Stimulated activated CD4-positive, alpha-beta T cell treated with anti-CD3 and anti-CD28 coated beads, Interleukin-15, amount 100 ng/mL, for 48 hours (primary cell): ENCODE results near the gene PCSK5.
"Not testable (repeated sequence)": the region's sequence is repeated elsewhere in the genome, so short reads cannot be mapped to it uniquely, and the experiment has no call there.

ENCODE experiments used
- DNase-seq, 2 donors: peaks; one replicate each; pipeline ENCODE4 v3.0.0-alpha.2; 2020; ENCODE audit warnings: low read depth in 2 of 2

Gene PCSK5

DNA sequence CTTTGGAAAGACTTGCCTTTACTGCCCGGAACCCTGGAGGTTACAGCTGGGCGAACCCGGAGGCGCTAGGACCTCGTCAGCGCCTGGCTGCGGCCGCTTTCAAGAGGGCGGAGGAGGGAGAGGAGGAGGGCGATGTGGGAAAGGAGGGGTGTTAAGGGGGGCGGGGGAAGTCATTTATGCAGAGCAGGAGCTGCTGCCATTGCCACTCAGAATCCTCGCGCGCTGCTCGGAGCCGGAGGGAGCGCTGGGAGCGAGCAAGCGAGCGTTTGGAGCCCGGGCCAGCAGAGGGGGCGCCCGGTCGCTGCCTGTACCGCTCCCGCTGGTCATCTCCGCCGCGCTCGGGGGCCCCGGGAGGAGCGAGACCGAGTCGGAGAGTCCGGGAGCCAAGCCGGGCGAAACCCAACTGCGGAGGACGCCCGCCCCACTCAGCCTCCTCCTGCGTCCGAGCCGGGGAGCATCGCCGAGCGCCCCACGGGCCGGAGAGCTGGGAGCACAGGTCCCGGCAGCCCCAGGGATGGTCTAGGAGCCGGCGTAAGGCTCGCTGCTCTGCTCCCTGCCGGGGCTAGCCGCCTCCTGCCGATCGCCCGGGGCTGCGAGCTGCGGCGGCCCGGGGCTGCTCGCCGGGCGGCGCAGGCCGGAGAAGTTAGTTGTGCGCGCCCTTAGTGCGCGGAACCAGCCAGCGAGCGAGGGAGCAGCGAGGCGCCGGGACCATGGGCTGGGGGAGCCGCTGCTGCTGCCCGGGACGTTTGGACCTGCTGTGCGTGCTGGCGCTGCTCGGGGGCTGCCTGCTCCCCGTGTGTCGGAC, at the start of gene PCSK5:
Gene PCSK5, plus strand, starts transcription at position 202 of the 805 bp plus-strand sequence. Its CDS starts 509 bp downstream, at position 711.
- DNase-seq = peak; percentile 76 to 81

DNA sequence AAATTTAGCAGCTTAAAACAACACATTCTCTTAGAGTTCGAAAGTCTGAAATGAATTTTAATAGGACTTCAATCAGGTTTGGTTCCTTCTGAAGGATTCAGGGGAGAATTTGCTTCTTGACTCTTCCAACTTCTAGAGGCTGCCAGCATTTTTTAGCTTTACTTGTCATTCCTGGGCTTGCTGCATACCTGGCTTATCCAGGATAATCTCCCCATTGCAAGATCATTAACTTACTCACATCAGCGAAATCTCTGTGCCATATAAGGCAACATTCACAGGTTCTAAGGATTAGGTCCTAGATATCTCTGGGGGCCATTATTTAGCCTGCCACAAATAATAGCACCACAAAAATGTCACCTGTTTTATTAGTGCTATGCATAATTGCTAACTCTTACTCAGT, 46.2 kb upstream of the PCSK5 start:
- no peak for DNase-seq

DNA sequence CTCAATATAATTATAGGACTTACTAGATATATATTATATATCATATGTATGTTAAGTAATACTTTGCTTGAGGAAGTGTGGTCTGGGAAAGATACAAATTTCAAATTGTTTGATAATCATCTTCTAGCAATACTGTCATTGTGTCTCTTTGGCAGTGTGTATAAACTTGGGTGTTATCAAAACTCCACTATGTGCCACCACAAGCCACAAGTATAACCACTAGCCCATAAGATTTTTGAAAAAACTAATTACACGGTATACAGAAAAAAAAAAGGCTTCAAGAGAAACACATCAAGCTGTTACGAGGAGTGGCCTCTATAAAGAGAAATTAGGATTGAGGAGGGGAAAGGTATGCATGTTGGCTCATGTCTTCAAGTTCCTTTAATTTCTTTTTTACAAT, 44.7 kb upstream of the PCSK5 start:
- DNase-seq = no peak

DNA sequence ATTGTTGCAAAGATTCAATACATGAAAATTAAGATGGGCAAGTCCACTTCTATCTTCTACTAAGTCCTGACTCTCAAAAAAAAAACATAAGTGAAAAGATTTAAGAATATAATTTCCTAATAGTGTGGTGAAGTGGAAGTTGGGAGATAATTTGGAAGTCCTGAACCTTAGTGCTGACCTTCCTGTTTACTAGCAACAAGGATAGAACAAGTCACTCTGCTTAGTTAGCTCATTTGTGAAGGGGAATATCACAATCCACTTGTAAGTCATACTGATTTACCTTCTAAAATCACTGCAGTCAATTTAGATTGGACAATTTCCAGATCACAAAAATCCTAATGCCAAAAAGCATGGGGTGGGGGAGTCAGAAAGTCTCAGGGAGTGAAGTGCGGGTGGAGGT, 43.4 kb upstream of the PCSK5 start:
- no peak for DNase-seq

DNA sequence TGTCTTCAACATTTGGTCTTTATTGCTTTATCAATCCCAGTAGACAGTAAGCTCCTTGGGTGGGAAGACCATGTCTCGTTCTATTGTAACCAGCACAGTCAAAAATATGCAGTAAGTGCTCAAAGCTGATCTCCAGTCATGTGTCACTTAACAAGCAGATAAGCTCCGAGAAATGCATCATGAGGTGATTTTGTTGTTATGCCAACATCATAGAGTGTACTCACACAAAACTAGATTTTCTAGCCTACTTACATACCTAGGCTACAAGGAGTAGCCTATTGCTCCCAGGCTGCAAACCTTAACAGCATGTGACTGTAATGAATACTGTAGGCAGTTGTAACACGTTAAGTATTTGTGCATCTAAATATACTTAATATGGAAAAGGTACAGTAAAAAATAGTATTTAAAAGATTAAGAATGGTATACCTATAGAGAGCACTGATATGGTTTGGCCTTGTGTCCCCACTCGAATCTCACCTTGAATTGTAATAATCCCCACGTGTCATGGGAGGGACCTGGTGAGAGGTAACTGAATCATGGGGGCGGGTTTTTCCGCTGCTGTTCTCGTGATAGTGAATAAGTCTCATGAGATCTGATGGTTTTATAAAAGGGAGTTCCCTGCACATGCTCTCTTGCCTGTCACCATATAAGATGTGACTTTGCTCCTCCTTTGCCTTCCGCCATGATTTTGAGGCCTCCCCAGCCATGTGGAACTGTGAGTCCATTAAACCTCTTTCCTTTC, 39.8 kb upstream of the PCSK5 start:
- DNase-seq = no peak

DNA sequence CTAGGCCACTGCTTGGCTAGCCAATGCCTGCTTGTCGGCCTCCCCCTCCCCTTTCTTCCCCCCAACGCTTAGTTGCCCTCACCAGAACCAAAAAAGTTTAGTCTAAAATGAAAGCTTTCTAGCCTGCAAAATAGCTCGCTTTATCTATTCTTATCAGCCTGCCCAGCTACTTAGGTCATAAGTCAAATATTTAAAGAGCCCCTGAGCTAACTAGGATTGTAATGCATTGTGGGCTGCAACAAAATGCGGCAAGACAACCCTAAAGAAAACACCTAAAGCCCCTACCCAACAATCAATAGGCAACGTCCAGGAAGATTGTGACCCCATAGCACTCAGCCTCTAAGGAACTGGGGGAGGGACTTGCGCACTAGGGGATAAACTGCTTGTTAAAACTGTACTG, 38.6 kb upstream of the PCSK5 start:
- DNase-seq = no peak

DNA sequence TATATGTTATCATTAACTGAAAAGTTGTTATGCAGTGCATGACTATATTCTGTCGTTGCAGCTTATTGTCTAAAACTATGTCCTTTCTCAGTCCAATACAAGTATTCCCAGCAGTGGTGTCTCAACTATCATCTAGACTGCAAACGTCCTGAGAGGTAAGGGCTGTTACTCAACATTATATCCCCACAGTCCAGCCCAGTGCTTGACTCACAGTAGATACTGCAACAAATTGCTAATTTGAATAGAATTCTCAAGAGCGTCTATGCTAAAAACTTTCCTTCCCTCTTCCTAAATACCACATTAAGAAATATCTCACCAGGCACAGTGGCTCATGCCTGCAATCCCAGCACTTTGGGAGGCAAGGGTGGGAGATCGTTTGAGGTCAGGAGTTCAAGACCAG, 37.7 kb upstream of the PCSK5 start:
- no peak for DNase-seq

DNA sequence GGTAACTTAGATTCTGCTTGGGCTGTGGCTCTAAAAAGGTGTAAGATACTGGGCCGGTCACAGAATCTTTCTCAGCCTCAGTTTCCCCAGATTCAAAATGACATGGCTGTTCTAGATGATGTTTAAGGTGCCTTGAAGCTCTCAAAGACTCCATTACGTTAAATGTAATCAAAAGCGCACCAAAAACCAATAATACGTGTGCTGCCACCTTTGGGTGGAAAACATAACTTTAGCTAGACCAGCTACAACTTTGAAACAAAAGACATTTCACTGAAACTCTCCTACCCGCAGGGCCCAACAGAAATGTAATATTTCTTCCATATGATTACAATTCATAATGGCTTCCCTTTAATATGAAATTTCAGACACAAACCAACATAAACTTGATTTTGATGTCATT, 35.0 kb upstream of the PCSK5 start:
- no peak for DNase-seq

DNA sequence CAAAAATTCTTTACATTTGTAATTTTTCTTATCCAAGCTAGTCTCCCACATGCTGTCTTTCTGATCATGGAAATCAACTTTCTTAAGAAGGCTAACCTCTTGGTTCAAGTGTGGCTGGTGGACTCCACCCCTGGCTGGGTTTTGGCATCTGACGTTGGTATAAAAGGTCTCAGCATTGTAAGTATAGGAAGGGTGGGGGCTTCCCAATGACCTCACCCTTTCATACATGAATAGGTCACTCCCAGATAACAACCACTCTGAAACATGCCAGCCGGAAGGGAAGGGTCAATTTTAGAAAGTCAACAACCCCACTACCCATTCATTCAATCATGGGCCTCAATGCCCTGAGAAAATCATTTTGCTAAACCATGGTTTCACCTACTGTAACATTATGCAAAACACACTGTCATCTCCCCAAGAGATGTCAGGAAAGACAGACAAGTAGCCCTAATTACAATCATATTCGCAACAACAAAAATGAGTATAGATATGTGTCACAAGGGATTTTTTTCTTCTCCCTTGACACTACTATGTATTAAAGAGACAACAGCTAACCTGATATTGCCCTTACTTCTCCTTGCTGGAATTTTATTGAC, 31.9 kb upstream of the PCSK5 start:
- DNase-seq = no peak

DNA sequence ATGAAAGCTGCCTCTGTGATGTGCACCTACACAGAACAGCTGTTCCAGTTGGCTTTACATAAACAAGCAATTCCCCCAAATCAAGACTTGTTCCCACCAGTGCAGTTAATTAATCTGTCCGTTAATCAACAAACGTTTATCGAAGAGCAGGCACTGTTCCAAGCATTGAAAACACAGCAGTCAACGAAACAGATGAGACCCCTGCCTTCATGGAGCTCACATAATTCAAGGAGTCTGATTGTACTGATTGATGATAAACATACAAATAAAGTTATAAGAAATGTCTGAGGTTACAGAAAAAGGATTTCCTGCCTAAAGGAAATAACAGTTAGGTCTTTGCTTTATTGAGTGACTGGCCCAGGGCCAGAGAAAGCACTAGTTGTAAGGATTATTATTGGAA, 26.2 kb upstream of the PCSK5 start:
- no peak for DNase-seq

DNA sequence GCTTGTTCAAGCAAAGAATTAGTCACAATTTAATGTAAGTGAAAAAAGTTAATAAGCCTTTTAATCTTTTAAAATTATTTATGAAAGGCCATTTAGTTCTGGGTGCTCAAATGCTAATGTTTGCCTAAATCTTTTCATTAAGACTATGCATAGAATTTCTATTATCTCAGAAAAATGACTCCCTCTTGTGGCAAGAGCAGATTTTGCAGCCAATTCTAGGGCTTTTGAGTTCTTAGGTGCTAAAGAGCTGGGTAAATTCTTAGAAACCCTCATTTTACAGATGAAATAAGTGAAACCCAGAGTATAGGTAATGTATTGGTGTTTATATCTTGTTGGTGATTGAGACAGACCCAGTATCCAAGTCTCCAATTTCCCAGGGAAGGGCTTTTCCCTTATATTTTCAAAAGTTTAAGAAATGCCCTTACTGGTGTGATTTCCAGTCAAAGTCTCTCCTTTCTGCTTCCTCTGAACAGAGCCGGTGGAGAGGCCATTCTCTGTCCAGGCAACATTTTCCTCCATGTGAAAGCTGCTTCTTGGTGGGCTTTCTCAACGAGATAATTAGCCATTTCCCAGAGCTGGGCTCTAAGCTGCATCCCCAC, 24.1 kb upstream of the PCSK5 start:
- DNase-seq = peak in 1 of 2 donors; percentile 22

DNA sequence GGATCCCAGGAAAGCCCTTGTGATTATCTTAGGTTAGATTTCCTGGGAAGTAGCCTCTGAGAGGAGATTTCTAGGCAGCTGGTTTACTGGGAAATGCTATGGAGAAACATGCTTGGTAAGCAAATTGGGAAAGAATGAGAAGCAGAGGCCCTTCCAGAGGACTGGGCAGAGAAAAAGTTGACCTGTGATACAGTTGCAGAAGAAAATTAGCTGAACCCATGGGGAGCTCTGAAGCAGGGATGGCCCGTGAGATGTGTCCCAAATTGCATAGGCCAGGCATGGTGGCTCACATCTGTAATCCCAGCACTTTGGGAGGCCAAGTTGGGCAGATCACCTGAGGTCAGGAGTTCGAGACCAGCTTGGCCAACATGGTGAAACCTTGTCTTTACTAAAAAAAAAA, 21.9 kb upstream of the PCSK5 start:
- DNase-seq = not testable (repeated sequence)

DNA sequence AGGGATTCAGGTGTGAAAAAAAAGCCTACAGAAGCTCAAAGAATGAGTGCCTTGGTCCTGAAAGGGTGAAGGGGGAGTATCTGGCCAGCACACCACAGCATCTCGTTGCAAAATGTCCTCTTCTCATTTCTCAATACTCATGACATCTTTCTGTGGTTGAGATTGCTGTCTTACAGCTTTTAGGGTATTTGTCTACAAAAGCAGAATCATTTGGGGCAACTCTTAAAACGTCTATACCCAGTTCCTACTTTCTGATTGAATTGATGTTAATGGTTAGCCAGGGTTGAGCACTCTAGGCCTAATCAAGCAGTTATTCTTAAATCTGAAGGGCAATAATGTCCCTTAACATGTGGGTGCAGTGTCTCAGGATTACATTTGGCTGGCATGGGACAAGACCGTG, 21.2 kb upstream of the PCSK5 start:
- DNase-seq = no peak

DNA sequence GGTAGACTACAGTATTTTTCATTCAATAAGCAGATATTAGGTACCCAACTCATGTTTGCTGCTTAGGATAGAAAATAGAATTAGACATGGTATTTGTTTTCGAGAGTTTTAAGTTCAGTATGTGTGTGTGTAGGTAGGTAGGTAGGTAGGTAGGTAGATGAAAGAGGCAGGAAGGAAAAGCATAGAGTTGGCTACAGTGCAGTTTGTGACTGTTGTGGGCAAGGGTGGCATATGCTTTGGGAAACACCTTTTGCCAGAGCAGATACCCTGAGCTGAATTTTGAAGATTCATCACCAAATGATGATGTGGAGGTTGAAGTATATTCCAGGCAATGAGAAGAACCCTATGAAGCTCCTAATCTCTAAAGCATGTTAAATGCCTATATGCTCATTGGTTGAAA, 20.0 kb upstream of the PCSK5 start:
- no peak for DNase-seq

DNA sequence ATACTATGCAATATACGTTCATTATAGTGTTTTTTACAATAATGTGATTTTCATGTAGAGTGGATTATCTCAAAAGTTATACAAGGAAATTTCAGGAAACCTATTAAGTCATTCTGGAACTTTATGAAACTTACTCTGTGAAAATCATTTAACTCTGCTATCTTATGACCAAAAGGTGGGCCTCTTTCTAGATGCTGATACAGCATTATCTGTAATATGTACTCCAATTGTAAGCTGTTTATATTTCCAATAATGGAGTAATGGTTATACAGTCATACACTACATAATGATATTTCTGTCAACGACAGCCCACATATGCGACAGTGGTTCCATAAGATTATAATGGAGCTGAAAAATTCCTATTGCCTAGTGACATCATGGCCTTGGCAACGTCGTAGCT, 18.8 kb upstream of the PCSK5 start:
- no peak for DNase-seq

DNA sequence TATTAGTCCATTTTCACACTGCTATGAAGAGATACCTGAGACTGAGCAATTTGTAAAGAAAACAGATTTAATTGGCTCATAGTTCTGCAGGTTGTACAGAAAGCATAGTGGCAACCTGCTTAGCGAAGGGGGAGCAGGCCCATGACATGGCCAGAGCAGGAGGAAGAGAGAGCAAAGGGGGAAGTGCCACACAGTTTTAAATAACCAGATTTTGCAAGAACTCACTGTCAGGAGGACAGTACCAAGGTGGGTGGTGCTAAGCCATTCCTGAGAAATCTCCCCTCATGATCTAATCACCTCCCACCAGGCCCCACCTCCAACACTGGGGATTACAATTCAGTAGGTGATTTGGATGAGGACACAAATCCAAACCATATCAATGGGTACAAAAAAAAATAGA, 16.8 kb upstream of the PCSK5 start:
- no peak for DNase-seq

DNA sequence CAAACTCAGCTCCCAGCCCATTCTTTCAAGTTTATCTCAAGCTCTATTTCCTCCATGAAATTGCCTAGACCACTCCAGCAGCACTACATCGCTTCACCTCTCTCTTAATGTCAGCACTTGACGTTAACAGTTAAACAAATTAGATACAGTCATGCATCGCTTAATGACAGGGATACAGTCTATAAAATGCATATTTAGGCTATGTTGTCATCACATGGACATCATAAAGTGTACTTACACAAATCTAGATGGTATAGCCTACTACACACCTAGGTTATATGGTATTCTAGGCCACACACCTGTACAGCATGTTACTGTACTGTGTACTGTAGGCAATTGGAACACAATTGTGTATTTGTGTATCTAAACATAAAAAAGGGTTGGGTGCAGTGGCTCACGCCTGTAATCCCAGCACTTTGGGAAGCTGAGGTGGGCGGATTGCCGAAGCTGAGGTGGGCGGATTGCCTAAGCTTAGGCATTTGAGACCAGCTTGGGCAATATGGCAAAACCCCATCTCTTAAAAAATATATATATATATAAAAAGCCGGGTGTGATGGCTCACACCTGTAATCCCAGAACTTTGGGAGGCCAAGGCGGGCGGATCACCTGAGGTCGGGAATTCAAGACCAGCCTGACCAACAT, 13.4 kb upstream of the PCSK5 start:
- DNase-seq = no peak

DNA sequence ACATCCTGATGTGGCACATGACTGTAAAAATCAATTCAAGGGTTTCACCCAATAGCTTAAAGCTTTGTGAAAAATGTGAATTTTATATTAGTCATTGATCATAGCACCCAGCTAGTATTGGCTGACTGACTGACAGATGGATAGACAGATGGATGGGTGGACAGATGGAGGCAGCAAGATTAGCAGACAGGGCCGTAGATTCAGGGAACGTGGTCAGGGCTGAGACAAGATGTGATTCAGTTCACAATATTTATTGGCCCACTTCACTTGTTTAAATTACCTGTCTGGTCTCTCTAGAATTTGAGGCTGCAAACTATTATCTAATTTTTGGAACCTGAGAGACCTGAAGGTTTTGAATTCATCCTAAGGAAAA, 12.0 kb upstream of the PCSK5 start:
- DNase-seq = no peak

DNA sequence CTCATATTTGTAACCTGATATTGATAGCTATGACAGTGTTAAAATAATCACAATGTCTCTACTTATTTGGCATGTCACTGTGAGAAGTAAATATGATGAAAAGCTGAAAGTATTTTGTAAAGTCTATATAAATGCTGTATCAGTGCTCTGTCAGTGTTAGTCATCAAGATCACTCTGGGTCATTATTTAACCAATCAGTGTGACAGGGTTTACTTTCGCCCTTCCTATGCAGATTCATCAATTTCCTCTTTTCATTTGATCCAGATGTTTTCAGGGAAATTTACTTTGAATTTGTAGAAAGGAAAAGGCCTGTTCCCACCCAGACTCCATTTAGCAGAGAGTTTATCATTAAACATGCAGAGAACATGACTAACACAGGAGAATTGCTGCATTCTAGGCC, 9.9 kb upstream of the PCSK5 start:
- no peak for DNase-seq

DNA sequence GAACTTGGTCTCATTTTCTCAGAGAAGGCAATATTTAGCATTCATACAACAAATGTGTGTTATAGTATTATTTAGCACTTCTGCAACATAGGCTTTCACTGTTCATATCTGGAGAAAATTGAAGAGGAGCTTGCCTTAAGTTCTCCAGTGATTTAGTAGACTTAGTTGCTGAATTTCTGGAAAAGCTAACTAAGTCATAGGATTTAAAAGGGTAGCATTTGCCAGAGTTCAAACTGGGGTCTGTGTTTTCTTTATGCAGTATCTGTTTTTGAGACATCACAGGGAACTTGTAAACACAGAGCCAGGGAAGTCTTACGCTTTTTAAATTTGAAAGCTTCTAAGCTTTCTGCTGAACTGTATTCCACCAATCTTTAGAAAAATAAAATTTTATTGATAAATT, 8.7 kb upstream of the PCSK5 start:
- DNase-seq = no peak

DNA sequence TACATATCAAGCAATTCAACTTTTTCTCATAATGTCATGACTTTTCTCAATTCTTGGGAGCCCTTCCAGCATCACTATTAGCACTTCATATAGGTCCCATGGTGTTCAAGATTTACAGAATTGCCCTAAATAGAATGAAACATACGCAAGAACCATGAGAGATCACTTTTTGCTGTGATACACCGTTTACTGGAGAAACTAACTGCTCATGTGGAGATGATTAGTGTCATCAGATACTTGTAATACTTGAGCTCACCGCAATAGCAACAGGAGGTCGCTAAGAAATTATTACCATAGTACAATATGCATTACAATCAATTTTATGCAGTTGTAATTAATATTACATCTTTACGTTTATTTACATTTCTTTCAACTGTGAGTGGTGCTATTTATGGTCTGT, 4.8 kb upstream of the PCSK5 start:
- DNase-seq = no peak

DNA sequence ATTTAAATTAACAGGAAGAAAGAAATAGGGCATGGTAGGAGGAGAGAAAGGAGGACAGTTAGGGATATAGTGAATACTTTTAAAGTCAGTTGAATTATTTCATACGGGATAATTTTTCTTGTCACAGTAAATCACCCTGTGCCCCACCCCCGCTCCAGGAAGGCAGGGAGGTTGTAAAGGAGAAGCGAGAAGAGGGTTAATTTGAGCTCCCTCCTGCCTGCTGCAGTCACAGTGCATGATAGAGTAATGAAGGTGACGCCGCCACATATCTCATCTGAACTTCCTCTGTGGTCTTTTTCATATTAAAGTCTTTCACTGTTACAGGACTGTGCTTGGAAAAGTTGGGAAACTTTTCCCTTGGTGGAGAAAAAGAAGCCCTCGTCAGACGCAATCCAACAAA, 896 bp upstream of the PCSK5 start:
- no peak for DNase-seq
